Embryonic facial prominence (tissue), 1 donor: ENCODE results near the gene SETBP1.

ENCODE experiments used
- DNase-seq: peaks from one replicate; pipeline ENCODE4 v3.0.0-alpha.2; 2016; ENCODE audit errors: extremely low spot score

The SETBP1 gene

GRCh38 chr18:45110577-45111501 lies 430.2 kb downstream of the SETBP1 start:
- DNase-seq: no peak

GRCh38 chr18:45111502-45111848 lies 430.8 kb downstream of the SETBP1 start:
- no peak for DNase-seq

- DNase-seq: no peak
These were observed 432.0 kb downstream of the SETBP1 start for GRCh38 chr18:45112682-45113081.

- DNase-seq: no peak
These were observed 435.4 kb downstream of the SETBP1 start for GRCh38 chr18:45116116-45116515.
